ENCODE results near the gene CCDC137.

DNA sequence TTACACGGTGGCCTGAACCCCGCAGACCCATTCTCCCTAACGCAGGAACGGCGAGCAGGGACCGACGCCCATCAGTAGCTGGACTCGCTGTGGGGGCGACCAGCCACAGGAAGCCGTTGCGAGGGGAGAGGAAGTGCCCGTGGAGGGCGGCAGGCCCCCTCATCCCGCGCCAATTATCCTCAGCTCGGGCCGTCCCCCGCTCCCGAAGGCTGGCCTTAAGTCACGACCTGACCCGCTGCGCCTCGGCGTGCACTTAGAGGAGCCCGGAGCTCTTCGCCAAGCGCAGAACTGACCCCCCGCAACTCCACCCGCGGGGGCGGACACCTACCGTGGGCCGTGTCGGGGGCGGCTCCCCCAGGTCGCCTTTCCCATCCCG, 16.7 kb downstream of the CCDC137 start:
- TF ChIP-seq, protein P1, sequence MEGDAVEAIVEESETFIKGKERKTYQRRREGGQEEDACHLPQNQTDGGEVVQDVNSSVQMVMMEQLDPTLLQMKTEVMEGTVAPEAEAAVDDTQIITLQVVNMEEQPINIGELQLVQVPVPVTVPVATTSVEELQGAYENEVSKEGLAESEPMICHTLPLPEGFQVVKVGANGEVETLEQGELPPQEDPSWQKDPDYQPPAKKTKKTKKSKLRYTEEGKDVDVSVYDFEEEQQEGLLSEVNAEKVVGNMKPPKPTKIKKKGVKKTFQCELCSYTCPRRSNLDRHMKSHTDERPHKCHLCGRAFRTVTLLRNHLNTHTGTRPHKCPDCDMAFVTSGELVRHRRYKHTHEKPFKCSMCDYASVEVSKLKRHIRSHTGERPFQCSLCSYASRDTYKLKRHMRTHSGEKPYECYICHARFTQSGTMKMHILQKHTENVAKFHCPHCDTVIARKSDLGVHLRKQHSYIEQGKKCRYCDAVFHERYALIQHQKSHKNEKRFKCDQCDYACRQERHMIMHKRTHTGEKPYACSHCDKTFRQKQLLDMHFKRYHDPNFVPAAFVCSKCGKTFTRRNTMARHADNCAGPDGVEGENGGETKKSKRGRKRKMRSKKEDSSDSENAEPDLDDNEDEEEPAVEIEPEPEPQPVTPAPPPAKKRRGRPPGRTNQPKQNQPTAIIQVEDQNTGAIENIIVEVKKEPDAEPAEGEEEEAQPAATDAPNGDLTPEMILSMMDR (IDR thresholded peaks at IDR 0.05) = no peak
- no peak for TF ChIP-seq POLR2A (IDR thresholded peaks at IDR 0.05)

Measured in esophagus squamous epithelium (tissue), 4 donors.